NCI-H345 (cell line): ENCODE results near the gene CD200R1L.

Experiments
- DNase-seq: peaks from one replicate; lab custom pipeline; 2025; lab: John Stamatoyannopoulos, UW

CD200R1L gene

GRCh38 chr3:112791736-112792135 is 54.9 kb downstream of the CD200R1L start:
- DNase-seq, result no peak

DNA sequence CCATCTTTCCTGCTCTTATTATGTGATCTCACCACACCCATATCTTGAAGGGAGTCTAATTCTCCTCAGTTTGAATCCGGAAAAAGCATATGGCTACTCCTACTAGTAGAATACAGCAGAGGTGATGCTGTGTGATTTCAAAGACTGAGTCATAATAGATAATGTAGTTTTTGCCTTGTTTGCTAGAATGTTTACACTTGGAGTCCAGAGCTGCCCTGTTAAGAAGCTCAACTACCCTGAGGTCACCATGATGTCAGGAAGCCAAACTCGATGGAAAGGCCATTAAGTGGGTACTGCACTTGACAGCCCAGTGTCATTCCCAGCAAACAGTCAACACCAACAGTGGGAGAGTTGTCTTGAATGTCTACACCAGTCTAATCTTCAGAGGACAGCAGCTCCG is 56.9 kb downstream of the CD200R1L start:
- no peak for DNase-seq

GRCh38 chr3:112786881-112787579 is 59.6 kb downstream of the CD200R1L start:
- DNase-seq, result no peak

DNA sequence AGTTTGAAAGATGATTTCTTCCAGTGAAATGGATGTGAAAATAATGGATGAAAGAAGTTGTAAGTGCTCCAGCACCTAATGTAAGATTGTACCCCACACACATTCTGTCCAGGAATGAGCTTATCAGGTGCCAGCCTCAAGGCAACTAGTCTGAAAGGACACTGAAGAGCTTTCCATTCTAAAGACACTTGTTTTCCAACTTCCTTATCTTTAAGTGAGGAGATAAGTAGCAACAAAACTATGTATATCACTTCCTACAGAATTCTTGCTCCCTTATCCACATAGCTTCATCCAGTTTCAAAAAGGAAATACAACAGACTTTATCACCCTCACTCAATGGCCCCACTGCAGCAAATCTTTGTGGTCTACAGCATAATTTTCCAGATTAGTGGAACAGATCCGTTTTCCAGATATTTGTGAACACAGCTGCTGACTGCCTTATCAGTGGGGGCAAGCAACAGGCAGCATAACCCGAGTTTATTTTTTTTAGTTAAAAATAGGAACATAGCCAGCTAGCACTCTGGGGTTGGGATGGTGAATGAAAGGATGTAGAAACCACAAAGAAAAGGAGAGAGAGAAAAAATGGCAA is 60.6 kb downstream of the CD200R1L start:
- no peak for DNase-seq

DNA sequence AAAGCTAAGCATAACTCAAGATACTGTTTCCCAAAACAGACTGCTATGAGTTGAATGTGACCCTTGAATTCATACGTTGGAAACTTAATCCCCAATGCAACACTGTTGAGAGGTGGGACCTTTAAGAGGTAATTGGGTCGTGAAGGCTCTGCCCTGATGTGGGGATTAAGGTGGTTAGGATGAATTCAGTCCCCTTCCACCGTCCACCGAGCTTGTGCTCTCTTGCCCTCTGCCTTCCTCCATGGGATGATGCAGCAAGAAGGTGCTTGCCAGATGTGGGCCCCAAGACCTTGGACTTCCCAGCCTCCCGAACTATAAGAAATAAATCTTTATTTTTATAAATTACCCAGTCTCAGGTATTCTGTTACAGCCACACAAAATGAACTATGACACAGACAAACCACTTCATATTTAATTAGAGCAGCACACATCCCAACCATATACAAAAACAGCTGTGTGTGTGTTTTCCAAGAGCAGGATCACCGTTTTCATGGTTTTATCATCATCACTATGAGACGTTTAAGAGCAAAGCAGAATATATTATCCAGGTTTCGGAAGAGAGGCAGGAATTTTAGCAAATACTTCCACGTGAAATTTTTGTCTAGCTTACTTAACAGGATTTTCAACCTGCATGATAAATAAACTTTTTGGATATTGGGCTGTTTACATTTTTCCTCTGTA is 61.2 kb downstream of the CD200R1L start:
- DNase-seq, result no peak

GRCh38 chr3:112782491-112782890 is 64.2 kb downstream of the CD200R1L start:
- no peak for DNase-seq

- DNase-seq, result no peak
These were observed 65.1 kb downstream of the CD200R1L start for GRCh38 chr3:112781599-112781998.

GRCh38 chr3:112779558-112780480 is 66.8 kb downstream of the CD200R1L start:
- DNase-seq, result no peak

DNA sequence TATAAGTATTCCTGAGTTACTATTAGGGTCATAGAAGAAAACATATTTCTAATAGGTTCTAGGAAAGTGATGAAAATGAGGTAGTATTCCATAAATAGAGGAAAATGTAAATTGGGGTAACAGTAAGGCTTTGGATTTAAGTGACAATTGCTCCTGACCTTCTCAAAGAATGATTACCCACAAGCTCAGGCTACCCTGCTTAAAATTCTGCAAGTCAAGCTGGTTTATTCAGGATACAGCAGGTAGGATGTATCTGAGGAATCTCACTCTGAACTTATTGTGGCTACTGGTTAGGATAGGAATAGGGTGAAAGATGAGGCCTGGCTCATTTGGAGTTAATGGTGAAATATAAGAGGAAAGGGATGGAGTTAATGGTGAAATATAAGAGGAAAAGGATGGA is 67.7 kb downstream of the CD200R1L start:
- DNase-seq, result no peak

- DNase-seq, result no peak
These were observed 68.2 kb downstream of the CD200R1L start for GRCh38 chr3:112778353-112778948.

- no peak for DNase-seq
These were observed 68.9 kb downstream of the CD200R1L start for GRCh38 chr3:112777811-112778210.

- no peak for DNase-seq
These were observed 69.8 kb downstream of the CD200R1L start for GRCh38 chr3:112776836-112777235.

DNA sequence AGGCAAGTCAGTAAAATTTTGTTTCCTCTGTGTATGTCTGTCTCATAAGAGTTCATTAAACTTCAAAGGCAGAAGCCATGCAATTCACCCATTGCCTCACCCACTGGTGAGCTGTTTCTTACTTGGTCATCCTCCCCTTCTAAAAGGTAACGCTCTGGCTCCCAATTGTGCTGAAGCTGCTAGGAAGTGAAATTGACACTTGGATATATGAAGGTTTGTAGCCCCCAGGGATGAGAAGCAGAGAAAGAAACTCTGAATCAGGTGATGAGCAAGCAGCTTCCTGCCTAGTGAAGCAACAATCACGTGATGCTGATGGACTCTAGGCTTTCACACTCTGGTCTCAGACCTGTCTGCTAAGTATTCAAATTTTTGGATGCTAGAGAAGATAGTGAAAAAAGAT is 70.7 kb downstream of the CD200R1L start:
- DNase-seq, result no peak

GRCh38 chr3:112775011-112775742 is 71.5 kb downstream of the CD200R1L start:
- DNase-seq, result no peak

- no peak for DNase-seq
These were observed 72.3 kb downstream of the CD200R1L start for GRCh38 chr3:112774293-112774926.

DNA sequence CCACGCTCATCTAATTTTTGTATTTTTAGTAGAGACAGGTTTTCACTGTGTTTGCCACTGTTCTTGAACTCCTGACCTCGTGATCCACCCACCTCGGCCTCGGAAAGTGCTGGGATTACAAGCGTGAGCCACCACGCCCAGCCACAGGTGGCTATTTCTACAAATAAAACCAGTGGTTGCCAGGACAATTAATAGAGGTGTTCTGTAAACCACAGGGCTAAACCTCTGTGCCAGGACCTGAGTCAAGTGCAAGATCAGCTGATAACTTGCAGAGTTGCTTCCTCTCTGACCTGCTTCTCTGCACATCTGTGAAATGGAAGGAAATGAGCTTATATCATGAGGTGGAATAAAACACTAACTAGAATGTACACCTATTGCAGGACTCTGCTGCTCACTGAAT is 72.8 kb downstream of the CD200R1L start:
- no peak for DNase-seq

GRCh38 chr3:112770951-112771350 is 75.7 kb downstream of the CD200R1L start:
- no peak for DNase-seq

- DNase-seq, result no peak
These were observed 76.5 kb downstream of the CD200R1L start for GRCh38 chr3:112770032-112770626.

DNA sequence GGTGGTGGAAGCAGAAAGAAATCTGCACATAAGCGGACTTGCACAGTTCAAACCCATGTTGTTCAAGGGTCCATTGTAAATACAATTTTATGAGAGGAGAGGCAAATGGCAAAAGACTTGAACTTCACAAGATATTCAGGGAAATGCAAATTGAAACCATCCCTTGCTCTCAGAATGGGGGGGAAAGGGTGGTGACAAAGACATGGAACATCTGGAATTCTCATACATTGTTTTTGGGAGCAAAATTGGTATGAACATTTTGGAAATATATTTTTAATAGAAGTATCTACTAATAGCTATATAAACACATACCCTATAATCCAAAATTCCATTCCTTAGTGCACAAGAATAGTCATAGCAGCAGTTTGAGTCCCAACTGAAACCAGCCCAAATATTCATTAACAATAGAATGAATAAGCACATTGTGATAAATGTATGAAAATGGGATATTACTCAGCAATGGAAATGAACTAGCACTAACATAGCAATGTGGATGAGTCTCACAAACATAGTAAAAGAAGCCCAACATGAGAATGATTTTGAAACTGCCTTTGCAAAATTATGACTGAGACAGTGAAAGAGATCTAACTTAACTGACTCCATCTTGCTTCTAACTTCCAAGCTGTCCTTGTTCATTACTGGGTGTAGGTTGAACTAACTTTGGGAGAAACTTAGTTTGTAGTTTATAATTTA is 77.2 kb downstream of the CD200R1L start:
- no peak for DNase-seq

GRCh38 chr3:112767777-112768176 is 78.9 kb downstream of the CD200R1L start:
- DNase-seq, result no peak
